ENCODE measurements around the gene SNED1.
A peak's percentile ranks its signal among the peaks of the same experiment; 100 is the strongest.

The SNED1 gene

DNA sequence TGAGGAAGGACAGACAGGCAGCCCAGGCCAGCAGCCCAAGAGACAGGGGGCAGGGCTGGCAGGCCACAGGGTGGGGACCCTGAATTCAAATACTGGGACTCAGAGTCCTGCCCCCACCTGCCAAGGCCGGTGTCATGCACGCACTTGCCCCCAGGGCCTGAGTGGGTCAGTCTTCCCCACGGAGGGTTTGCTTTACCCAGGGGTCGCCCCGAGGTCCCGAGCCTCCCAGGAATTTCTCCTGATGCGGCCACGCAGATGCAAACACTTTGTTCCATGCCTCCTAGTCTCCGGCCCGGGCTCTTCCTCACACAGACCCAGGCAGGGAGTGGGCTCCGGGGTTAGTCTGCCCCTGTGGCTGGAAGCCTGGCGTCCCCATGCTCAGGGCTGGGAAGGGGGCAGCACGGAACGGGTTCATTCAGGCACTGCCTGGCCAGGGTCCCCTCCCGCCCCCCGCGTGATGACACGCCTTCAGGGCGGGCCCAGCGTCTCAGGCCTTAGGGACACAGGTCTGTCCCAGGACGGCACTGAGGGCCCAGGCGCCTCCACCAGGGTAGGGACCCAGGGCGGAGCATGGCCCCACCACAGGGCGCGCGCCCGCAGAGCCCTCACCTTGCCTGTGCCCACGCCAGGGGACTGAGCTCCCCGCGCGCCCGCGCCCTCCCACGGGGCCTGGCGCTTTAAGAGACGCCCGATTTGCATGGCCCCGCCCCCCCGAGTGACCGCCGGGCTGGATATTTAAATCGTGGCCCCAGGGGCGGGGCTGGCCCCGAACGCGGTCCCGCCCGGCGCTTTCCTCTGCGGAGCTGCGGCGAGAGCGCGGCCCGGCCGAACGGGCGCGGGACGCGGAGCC is at the start of gene SNED1:
SNED1 (plus strand) TSS at position 763 of the 850 bp plus-strand sequence. CDS start 220 bp downstream, outside the sequence.
- DNase-seq (ENCODE audit: low spot score), result peak; percentile 93

DNA sequence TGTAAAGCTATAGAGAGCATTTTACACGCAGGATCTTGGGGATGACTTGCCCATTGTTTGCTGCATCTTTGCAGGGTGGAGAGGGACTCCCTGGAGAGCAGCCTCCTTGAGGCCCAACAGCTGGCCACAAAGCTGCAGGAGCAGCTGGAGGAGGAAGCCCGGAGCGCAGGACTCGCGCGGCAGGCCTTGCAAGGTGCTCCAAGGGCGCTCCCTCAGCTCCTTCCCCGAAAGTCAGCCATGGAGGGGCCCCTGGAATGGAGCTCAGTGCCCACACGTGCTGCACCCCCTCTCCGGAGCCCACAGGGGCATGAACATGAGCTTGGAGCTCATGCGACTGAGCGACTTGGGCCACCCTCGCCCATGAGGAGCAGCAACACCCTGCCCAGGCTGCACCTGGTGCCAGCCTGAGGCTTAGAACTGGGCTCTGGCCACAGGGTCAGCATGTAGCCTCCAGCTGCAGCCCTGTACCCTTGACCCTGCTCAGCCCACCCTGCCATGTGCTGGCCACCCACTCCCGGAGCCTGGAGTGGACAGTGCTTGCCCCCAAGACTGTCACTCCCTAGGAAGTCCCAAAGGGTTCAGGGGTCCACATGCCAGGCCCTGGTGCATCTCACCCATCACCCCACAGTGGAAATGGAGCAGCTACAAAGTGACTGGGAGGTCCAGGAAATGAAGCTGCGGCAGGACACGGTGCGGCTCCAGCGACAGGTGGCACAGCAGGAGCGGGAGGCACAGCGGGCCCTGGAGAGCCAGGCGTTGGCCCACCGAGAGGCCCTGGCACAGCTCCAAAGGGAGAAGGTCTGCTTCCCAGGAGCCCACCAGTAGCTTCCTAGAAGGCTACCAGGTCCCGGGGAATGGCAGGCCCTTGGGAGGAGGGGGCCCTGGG is 49.3 kb upstream of the SNED1 start:
- no peak for DNase-seq (ENCODE audit: low spot score)

DNA sequence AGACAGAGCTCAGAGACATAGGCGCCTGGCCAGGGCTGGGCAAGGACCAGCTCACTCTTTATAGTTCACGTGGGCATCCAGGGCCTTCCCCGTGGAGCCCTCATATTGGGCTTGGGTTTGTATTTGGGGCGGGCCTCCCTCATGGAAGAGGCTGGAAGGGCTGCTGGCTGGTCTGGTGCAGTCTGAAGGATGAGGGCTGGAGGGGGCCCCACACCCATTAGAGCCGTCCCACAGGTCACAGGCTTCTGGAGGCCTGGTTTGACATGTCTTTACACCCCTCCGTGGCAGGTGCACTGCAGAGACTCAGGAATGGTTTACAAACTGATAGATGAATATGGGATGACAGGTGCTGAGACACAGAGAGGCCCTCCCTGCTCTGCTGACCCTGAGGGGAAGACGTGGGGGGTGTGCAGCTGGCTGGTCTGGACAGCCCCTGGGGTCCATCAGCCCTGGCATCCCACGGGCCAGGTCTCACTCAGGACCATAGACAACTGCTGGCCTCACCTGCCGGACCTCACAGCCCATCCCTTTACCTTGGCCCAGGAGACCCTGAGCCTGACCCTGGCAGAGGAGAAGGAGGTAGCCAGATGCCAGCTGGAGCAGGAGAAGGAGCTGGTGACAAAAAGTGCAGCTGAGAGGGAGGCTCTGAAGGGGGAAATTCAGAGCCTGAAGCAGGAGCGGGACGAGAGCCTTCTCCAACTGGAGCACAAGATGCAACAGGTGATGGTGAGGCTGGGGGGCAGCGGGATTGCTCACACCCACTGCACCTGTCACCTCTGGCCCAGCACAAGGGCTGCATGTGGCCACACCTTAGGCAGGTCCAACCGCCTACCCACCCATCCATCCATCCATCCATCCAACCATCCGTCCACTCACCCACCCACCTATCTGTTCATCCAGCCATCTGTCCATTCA is 48.4 kb upstream of the SNED1 start:
- DNase-seq (ENCODE audit: low spot score), result no peak

DNA sequence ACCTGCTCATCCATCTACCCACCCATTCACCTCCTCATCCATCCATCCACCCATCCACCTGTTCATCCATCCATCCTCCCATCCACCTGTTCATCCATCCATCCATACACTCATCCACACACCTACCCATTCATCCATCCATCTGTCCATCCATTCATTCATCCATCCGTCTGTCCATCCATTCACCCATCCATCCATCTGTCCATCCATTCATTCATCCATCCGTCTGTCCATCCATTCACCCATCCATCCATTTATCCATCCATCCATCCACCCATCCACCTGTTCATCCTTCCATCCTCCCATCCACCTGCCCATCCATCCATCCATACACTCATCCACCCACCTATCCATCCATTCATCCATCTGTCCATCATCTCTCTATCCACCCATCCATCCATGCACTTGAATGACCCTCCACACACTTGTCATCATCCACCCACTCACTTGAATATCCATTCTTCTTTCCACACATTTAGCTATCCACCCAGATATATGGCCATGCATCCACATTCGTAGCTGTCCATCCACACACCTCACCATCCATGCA is 47.3 kb upstream of the SNED1 start:
- no peak for DNase-seq (ENCODE audit: low spot score)

DNA sequence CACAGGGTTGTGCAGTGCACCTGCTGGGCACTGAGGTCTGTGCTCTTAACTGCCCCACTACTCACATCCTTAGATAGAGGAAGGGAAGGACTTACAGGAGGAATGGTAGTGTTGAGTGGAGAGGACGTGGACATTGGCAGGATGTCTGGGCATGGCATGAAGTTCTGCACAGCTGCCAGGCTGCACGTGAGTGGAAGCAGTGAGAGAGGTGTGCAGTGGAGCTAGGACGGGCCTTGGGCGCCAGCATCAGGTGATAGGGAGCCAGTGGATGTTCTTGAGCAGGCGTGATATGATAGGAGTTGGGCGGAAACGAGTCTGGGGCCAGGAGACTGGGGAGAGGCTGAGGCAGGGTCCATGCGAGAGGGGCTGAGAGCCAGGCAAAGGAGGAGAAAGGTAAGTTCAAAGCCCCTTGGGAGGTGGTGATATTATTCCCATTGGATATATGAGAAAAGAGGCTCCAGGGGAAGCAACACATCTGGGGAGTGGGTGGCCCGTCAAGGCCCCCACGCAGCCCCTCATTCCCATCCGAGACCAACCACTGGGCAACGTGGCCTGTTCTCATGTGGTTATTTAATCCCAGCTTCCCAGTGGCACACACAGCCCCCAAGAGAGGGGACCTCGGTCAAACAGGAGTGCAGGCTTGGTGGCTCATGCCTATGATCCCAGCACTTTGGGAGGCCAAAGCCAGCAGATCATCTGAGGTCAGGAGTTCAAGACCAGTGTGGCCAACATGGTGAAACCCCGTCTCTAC is 45.7 kb upstream of the SNED1 start:
- no peak for DNase-seq (ENCODE audit: low spot score)

DNA sequence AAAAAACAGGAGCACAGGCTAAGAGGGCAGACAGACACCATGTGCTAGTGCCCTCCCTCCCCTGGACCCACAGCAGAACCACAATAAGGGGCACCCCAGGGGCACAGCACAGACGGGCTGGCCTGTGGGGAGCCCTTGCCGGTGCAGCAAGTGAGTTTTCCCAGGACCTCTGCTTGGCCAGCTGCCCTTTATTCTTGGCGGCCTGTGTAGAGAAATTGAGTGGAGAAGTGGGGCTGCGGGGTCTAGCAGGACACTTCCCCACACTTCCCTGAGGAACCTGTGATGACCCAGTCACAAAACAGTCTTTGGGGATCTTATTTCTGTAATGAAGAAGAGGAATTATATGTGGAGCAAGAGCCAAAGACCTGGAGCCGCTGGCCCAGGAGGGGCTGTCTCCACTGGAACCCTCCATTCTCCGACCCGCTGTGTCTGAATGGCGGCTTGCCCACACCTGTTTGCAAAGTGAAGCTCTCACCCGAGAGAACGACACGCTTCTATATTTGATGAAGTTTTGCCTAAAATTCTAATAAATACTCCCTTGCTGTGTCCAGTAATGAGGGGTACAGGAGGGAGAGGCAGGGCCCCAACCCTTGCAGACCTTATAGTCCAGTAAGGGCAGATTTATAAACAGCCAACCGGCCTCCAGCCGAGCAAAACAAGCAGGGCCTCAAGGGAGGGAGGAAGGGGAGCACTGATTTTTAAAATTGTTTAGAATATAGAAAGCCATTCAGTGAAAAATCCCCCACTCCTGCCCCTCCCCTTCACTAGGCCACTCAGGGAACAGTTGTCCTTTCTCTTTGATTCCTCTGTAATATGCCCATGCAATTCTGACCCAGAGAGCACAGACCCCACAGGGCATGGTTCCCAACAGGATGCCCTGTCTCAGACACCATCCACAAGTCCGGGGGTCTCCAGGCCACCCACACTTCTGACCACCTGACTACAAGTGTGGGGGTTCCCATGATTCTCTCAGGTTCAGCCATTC is 44.7 kb upstream of the SNED1 start:
- peak; percentile 4 for DNase-seq (ENCODE audit: low spot score)

DNA sequence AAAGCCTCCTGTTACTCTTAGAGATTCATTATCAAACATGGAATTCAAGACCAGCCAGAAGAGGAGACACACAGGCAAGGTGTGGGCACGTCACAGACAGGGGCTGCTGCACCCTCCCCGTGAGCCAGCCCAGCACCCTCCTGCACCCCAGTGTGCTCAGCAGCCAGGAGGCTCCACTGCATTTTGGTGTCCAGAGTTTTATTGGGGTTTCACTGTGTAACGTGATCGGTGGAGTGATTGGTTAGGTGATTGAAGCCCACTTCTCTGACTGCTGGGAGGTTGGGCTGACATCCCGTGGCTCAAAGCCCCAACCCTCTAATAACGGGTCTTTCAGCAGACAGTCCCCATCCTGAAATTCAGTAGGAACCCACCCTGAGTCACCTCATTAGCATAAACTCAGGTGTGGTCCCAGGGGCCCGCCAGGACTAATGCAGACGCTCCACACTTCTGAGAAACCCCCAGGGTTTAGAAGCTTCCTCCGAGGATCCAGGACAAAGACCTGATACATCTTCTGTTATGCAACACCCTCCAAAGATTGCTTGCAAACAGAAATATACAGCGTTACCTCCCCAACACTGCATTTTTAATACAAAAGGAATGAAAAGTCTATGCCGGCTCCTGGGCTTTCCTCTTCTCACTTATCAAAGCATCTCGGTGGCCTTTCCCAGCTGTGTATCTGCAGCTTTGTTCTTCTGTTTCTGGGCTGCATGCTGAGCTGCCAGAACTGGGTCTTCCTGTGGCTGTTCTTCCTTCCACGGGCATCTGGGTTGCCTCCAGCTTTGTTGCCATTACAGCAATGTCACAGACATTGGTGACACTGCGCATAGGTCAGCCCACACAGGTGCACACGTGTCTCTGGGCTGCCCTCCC is 43.7 kb upstream of the SNED1 start:
- DNase-seq (ENCODE audit: low spot score), result peak; percentile 15

DNA sequence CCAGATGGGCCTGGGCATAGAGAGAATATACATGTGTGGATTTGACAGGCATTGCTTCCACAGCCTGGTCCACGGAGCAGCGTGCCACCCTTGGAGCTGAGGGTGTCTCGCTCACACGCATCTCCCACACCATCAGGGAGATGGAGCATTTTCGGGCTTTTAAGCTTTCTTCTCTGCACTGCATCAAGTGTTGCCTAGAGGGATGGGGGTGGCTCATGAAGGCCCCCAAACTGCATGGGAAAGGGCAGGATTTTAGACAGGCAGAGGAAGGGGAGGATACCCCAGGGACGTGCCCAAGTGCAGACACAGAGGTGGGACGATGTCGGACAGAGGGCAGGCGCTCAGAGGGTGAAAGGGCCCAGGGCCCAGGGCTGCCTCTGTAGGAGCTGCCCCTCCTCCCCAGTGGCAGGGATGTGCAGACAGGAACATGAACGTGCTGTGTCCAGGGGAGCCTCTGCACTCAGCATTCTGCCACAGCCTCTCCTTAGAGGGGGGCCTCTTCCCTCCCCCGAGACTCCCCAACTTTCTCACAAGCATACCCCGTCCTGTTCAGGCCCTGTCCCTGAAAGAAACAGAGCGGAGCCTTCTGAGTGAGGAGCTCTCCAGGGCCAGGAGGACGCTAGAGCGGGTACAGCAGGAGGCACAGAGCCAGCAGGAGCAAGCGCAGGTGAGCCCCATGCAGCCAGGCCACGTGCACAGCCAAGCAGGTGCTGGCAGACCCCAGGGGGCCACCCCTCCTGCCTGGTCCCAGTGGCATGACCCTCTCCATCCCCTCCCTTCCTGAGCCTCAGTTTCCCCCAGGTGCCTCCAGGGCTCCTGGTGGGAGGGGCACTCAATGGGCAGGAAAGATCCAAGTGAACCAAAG is 42.9 kb upstream of the SNED1 start:
- DNase-seq (ENCODE audit: low spot score), result peak; percentile 8

DNA sequence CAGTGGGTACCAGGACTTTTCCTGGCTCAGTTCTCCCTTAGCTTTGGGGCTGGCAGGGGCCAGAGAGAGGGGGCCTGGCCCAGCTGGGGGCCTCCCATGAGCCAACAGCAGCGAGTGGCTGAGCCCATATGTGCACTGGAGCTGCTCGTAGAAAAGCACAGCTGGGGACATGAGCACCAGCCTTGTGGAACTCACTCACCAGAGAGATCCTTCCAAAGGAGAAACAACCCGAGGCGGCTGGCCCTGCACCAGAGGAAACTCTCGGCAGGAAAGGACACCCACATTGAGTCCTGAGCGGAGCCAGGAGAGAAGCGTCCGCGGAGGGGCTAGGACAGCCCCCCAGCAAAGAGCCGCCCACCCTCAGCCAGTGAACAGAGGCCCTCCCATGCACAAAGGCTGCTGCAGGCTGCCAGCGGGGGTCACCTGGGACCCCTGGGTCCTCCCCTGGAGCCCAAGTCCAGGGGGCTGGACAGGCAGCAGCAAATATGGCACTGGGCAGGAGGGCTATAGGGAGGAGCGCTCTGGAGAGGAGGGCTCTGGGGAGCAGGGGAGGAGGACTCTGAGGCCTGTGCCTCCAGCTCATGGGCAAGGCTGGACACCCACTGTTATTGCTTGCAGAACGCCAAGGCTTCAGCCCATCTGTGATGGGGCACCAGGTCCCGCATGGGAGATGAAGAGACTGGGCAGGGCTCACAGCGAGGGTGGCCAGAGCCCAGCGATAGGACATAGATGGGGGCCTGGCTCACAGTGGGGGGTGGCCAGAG is 42.1 kb upstream of the SNED1 start:
- DNase-seq (ENCODE audit: low spot score), result peak; percentile 9

DNA sequence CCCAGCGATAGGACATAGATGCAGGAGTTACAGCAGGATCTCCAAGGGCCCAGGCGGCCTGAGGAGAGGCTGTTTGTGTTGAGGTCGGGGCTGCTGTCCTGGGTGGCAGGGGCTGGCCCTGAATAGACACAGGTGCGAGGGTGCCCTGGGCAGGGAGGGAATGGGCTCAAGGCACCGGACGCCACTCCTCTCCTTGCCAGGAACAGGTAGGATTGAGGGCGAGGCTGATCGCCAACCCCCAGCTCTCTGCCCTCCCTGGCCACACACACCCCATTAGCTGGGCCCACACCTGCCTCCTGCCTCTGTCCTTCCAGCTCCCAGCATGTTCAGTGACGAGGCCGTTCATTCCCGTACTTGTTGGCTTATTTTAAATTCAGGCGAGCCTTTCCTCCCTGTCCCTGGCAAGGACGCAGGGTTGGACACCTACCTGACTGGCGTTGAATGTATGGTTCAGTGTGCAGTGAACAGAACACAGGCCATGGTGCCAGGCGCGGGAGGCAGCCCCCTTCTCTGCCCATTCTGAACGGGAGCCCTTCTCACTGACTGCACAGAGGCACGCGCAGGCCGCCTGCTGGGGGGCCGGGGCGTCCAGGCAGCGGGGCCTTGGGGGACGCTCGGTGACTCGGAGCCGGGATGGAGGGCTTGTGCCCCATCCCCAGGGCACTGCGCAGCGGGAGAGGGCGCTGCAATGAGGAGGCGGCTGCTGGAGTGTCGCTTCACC is 41.3 kb upstream of the SNED1 start:
- no peak for DNase-seq (ENCODE audit: low spot score)

DNA sequence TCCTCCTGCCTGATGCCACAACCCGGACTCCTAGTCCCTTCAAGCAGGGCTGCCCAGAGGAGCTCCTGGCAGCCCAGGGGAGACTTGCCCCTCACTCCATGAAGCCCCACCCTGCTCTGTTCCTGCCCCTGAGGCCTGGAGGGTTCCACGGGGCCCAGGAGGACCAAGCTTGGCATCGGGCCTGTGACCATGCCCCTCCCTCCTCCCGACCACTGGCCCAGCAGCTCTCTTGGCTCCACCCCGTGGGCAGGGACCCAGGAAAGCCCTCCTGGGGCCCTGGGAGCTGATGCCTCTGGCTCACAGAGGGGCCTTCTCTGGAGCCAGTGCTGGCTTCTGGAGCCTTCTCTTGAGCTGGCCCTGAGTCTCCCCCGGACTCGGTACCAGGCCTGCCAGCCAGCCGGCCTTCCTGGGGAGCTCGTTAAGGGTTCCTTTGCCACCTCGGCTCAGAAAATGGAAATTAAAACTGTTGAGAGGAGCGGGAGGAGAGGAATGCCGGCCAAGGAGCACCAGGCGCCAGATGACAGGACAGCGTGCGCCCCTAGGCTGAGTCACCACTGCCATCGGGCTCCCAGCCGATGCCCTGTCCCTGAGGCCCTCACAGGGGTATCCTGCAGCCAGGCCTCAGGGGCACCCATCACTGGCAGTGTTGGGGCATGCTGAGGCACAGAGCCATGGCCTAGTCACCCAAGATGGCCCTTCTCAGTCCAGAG is 40.6 kb upstream of the SNED1 start:
- peak; percentile 66 for DNase-seq (ENCODE audit: low spot score)

DNA sequence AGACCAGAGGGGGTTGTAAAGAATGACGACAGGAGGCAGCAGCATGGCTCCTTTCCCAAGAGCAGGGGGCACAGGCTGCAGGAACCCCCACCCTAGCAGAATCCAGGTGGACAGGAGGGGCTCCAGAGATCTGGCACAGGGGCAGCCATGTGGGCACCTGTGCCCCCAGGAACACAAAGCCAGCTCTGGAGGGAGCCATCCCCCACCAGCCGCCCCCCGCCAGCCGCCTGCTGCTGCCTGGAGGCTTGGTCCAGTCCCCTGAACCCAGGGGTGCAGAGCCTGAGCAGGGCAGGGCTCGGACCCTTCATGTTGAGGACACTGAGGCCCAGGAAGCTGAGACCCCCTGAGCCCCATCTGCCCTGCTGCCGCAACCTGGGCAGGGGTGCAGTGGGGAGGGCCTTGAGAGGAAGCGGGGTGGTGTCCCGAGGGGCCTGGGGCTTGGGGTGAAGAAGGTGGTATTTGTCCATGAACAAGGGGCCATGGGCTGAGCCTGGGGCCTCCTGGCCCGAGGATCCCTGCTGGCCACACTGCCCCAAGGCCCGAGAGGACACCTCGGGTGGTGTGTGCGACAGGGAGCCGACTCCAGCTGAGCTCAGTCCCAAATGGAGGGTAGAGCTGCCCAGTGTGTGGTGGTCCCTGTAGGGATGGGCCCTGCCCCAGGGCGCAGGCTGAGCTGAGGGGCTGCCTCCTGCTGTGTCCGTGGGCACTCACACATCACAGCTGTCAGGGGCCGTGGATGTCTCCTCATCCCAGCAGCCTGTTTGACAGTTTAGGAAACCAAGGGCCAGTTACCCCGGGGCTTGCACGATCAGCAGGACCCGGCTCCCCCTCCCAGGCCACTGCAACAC is 39.8 kb upstream of the SNED1 start:
- peak; percentile 9 for DNase-seq (ENCODE audit: low spot score)

DNA sequence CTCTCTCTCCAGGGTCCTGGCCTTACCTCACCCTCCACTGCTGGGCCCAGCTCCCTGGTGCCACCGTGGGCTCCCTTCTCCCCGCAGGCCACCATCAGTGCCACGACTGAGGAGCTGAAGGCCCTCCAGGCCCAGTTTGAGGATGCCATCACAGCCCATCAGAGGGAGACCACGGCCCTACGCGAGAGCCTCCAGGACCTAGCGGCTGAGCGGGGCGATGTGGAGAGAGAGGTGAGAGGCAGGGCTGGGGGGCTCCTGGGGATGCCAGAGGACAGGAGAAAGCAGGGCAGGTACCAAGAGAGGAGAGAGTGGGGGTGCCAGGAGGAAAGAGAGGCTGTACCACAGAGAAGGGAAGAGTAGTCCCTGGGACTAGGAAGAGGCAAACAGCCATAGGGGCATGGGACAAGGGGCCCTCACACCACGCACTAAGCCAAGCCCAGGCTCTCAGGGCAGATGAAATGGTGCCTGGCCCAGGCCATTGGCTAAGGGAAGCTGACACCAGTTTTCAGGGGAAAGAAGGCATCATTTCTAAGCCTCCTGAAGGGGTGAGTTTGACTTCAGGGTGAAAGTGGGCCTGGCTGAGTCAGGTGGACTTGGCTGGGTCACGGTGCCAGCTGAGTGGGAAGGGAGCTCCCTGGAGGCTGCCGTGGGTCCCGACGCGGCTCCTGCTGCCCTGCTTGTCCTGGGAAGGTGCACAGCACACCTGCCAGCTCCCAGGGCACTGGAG is 39.0 kb upstream of the SNED1 start:
- peak; percentile 13 for DNase-seq (ENCODE audit: low spot score)

DNA sequence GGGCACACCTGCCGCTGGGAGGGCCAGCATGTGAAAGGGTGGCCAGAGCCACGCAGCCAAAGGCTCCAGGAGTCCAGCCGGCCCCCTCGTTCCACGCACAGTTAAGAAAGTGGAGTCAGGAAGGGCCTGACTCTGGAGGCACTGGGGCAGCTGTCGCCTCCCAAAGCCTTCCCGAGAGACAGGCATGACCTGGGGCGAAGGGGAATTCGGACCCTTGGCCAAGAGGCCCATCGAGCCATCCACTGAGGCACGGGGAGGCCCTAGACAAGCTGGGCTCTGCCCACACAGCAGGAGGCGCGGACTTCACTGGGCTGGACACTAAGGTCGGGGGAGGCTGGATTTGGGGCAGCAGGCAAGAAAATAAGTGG is 38.5 kb upstream of the SNED1 start:
- peak; percentile 11 for DNase-seq (ENCODE audit: low spot score)
